Astrocyte of the spinal cord (primary cell): ENCODE measurements around the gene CAP2.

ENCODE experiments used
- DNase-seq: peaks from one replicate; pipeline ENCODE4 v3.0.0; 2011; ENCODE audit warnings: low read depth, low spot score
- H3K4me3 ChIP-seq: 2 replicates; pipeline ENCODE4 v1.5.1; 2011; ENCODE audit warnings: low read depth, mild to moderate bottlenecking, low read length, moderate library complexity
- CTCF ChIP-seq: IDR thresholded peaks from 2 replicates; pipeline ENCODE4 v1.5.1; 2012; ENCODE audit warnings: low read depth, mild to moderate bottlenecking, low read length, inconsistent platforms
- in situ Hi-C: cut with HindIII; loops from 2 replicates; pipeline ENCODE4 v1.10.0; 2017; ENCODE audit warnings: low sequenced_read_pairs

The CAP2 gene

GRCh38 chr6:17448165-17448564 is 54.8 kb downstream of the CAP2 start:
- TF ChIP-seq CTCF, result no peak
- no peak overlapping the region for H3K4me3 ChIP-seq
- in situ Hi-C loops, result no loop called here
- peak; percentile 57 for DNase-seq

GRCh38 chr6:17450397-17450796 is 57.0 kb downstream of the CAP2 start:
- DNase-seq, result no peak
- in situ Hi-C loops, result no loop called here
- H3K4me3 ChIP-seq, result no peak overlapping the region
- TF ChIP-seq CTCF, result no peak

- in situ Hi-C loops, result no loop called here
- no peak for TF ChIP-seq CTCF
Measured at GRCh38 chr6:17450832-17451231, 57.4 kb downstream of the CAP2 start.

DNA sequence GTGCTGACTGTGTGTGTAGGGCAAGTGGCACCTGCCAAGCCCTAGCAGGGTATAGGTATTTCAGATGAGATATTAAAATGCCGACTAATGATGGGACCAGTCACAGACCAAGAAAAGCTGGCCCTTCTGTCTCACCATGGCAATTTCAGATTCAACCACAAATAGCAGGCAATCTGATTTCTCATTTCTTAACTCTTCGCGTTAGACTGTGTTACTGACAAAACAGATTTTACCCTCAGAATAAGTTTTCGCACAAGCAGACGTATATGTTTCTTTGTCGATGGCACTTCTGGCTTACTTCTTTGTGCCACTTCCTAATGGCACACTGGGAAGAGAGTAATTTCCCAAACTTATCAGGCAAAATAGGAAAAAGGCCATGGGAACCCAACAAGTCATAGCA is 58.7 kb downstream of the CAP2 start:
- in situ Hi-C loops, result no loop called here
- H3K4me3 ChIP-seq, result no peak overlapping the region
- no peak for DNase-seq
- TF ChIP-seq CTCF, result no peak

More at GRCh38 chr6:17450832-17451231, 57.4 kb downstream of the CAP2 start:
- no peak for DNase-seq
- no peak overlapping the region for H3K4me3 ChIP-seq

- H3K4me3 ChIP-seq, result no peak overlapping the region
- no peak for DNase-seq
- TF ChIP-seq CTCF, result no peak
- in situ Hi-C loops, result no loop called here
Measured at GRCh38 chr6:17454316-17455005, 61.1 kb downstream of the CAP2 start.

DNA sequence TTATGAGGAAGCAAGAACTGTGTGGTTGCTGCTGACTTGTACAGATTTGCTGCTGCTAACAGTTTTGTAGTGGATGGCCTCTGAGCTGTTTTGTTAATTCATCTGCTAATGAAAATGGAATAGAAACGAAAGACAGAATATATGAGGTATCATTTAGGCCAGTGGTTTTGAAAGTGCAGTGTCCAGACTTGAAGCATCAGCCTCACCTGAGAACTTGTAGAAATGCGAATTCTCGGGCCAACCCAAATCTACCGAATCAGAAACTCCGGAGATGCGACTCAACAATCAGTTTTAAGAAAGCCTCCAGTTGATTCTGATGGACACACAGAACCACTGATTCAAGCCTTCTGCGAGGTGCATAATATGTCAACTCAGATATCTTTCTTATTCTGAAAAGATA is 62.5 kb downstream of the CAP2 start:
- no peak for TF ChIP-seq CTCF
- in situ Hi-C loops, result no loop called here
- H3K4me3 ChIP-seq, result no peak overlapping the region
- DNase-seq, result no peak
